Mucosa of rectum (tissue), 2 donors: ENCODE results near the gene IMMP2L.
"Not testable (repeated sequence)": the region's sequence is repeated elsewhere in the genome, so short reads cannot be mapped to it uniquely, and the experiment has no call there.

Source experiments
- H3K27ac ChIP-seq, 2 donors: one replicate each; pipeline ENCODE4 v1.7.0; 2013; ENCODE audit warnings: inconsistent platforms in 2 of 2, low read depth in 2 of 2, low read length in 2 of 2
- H3K27me3 ChIP-seq, 2 donors: one replicate each; pipeline ENCODE4 v1.7.0; 2013; ENCODE audit warnings: low read length in 2 of 2; ENCODE audit not compliant: control insufficient read depth in 2 of 2, insufficient read depth in 2 of 2
- H3K36me3 ChIP-seq, 2 donors: one replicate each; pipeline ENCODE4 v1.7.0; 2013; ENCODE audit warnings: low read length in 2 of 2; ENCODE audit not compliant: control insufficient read depth in 2 of 2, insufficient read depth in 2 of 2
- H3K4me1 ChIP-seq, 2 donors: one replicate each; pipeline ENCODE4 v1.7.0; 2013; ENCODE audit warnings: low read length in 2 of 2, mild to moderate bottlenecking in 1 of 2; ENCODE audit not compliant: control insufficient read depth in 2 of 2, insufficient read depth in 2 of 2
- H3K4me3 ChIP-seq, 2 donors: one replicate each; pipeline ENCODE4 v1.7.0; 2013; ENCODE audit warnings: low read length in 2 of 2
- H3K9ac ChIP-seq, 2 donors: one replicate each; pipeline ENCODE4 v1.7.0; 2013; ENCODE audit warnings: low read length in 2 of 2, low read depth in 1 of 2, mild to moderate bottlenecking in 1 of 2
- H3K9me3 ChIP-seq, 2 donors: one replicate each; pipeline ENCODE4 v1.7.0; 2013; ENCODE audit warnings: low read length in 2 of 2; ENCODE audit not compliant: control insufficient read depth in 2 of 2
- donor health status: healthy.
- donor health status: Normal muscosa, but diverticular disease.

The IMMP2L gene

DNA sequence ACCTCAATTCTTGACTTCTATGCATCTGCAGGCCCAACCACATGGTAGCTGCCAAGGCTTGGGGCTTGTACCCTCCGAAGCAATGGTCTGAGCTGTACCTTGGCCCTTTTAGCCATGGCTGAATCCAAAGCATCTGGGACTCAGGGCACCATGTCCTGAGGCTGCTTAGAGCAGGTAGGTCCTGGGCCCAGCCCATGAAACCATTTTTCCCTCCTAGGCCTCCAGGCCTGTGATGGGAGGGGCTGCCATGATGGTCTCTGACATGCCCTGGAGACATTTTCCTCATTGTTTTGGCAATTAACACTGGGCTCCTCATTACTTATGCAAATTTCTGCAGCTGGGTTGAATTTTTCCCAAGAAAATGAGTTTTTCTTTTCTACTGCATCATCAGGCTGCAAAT lies 889.1 kb downstream of the IMMP2L start:
- peaks cover 0 to 3% of the 10 kb centered on the region in 2 donors for H3K9me3 ChIP-seq

DNA sequence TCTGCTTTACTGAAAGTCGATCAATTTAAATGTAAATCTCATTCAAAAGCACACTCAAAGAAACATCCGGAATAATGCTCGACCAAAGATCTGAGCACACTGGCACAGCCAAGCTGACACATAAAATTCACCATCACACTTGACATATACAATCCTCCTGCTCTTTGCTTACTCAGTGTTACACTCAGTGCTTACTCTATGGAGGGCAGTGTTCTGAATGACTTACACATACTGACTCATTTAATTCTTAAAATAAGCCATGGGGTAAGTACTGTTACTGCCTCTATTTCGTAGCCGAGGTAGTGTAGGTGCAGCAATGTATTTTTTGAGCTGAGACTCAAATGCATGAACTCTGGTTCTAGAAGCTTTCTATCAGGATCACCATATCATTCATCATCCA lies 892.9 kb downstream of the IMMP2L start:
- H3K27ac ChIP-seq, result no peak overlapping the region
- H3K9me3 ChIP-seq, result peaks cover 0 to 3% of the 10 kb centered on the region in 2 donors
- H3K4me3 ChIP-seq, result no peak overlapping the region
- no peaks in the 10 kb centered on the region for H3K27me3 ChIP-seq
- no peaks in the 10 kb centered on the region for H3K4me1 ChIP-seq
- no peaks in the 10 kb centered on the region for H3K36me3 ChIP-seq
- no peak overlapping the region for H3K9ac ChIP-seq

More for the DNA sequence above, 889.1 kb downstream of the IMMP2L start:
- no peak overlapping the region for H3K9ac ChIP-seq
- H3K4me3 ChIP-seq, result no peak overlapping the region
- H3K27me3 ChIP-seq, result no peaks in the 10 kb centered on the region
- H3K27ac ChIP-seq, result no peak overlapping the region
- H3K36me3 ChIP-seq, result no peaks in the 10 kb centered on the region
- H3K4me1 ChIP-seq, result no peaks in the 10 kb centered on the region

DNA sequence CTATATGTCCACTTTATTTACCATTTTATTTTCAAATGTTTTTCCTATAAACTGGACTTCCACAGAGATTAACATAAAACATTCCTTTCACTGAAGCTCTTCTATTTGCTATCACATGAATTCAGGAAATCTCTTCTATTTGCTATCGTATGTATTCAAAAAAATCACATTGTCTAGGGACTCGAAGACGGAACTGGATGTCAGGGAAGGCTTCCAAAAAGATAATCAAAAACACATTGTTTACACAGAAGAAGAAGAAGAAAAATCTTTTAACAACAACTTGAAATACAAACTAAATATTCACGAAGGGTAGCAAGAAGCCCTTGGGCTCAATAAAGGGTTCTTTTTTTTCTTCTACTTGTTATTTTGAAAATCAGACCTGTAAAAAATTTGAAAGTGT lies 897.5 kb downstream of the IMMP2L start:
- Histone ChIP-seq H3K27ac (no peak overlapping the region), H3K9ac (no peak overlapping the region), H3K4me3 (no peak overlapping the region), H3K27me3 (no peaks in the 10 kb centered on the region), H3K4me1 (no peaks in the 10 kb centered on the region), H3K36me3 (no peaks in the 10 kb centered on the region), H3K9me3 (peaks cover 0 to 4% of the 10 kb centered on the region in 2 donors)

DNA sequence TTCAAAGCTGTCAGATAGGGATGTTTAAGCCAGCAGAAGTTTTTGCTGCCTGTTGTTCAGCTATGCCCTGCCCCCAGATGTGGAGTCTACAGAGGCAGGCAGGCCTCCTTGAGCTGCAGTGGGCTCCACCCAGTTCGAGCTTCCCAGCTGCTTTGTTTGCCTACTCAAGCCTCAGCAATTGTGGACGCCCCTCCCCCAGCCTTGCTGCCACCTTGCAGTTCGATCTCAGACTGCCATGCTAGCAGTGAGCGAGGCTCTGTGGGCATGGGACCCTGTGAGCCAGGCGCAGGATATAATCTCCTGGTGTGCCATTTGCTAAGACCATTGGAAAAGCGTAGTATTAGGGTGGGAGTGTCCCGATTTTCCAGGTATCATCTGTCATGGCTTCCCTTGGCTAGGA lies 901.7 kb downstream of the IMMP2L start:
- not testable (repeated sequence) for H3K4me3 ChIP-seq, H3K9ac ChIP-seq, H3K27ac ChIP-seq, H3K4me1 ChIP-seq, H3K36me3 ChIP-seq, H3K27me3 ChIP-seq, H3K9me3 ChIP-seq

DNA sequence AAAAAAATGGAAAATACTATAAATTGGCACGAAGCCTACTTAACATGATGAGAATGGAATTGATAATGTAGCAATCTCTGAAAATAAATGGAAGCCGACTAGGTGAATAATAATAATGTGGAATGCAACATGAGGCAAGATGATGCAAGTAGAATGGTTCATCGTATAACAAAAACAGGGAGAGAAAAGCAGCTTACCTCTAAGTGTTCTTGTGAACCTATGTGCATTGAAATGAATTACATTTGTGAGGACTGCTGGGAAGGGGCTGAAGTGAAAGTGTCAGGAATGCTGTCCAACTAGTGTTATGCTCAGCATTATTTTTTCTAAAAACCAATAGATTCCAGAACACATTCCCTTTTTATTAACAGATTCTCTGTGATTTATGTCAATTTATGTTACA lies 912.0 kb downstream of the IMMP2L start:
- Histone ChIP-seq H3K9ac (no peak overlapping the region), H3K36me3 (no peaks in the 10 kb centered on the region), H3K4me3 (no peak overlapping the region), H3K9me3 (no peaks in the 10 kb centered on the region), H3K4me1 (no peaks in the 10 kb centered on the region), H3K27me3 (no peaks in the 10 kb centered on the region), H3K27ac (no peak overlapping the region)

DNA sequence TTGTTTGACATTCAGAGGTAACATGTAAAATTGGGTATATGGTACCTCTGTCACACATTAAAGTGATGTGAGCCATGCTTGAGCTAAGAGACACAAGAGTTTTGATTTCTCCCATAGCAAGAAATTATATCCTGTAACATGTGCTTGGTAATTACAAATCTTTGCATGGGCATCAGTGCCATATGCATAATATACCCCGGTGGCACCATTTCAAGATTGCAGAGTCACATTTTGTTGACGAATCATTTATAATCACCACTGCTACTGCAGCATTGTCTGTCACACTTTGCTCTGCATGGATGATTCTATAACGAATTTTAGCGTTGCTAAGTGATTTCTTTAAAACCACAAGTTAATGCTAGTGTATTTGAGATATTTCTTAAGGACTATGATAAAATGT lies 915.0 kb downstream of the IMMP2L start:
- Histone ChIP-seq H3K27ac (no peak overlapping the region), H3K9me3 (no peaks in the 10 kb centered on the region), H3K4me3 (no peak overlapping the region), H3K9ac (no peak overlapping the region), H3K36me3 (no peaks in the 10 kb centered on the region), H3K27me3 (no peaks in the 10 kb centered on the region), H3K4me1 (no peaks in the 10 kb centered on the region)

DNA sequence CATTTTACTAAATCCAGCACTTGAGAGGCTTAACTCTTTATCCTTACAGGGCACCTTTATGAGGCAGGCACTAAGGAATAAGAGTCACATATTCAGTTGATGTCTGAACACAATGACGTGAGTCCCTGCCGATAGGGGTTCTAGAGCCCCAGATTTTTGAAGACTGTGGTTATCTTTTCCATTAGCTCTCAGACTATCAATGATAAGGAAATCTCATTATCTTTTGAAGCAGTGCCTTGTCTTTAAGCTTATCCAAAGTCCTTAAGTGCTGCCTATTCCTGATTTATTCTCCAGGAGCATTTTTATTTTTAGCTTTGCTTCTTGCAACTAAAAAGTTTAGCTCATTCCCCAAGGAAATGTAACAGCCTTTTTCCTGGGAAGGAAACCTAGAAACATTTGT lies 915.5 kb downstream of the IMMP2L start:
- H3K27ac ChIP-seq, result no peak overlapping the region
- H3K9ac ChIP-seq, result no peak overlapping the region
- H3K4me1 ChIP-seq, result no peaks in the 10 kb centered on the region
- H3K27me3 ChIP-seq, result no peaks in the 10 kb centered on the region
- H3K9me3 ChIP-seq, result no peaks in the 10 kb centered on the region
- H3K4me3 ChIP-seq, result no peak overlapping the region
- H3K36me3 ChIP-seq, result no peaks in the 10 kb centered on the region

- Histone ChIP-seq H3K36me3 (no peaks in the 10 kb centered on the region), H3K4me1 (peaks cover 0 to 3% of the 10 kb centered on the region in 2 donors), H3K27me3 (no peaks in the 10 kb centered on the region), H3K9ac (no peak overlapping the region), H3K27ac (no peak overlapping the region), H3K9me3 (no peaks in the 10 kb centered on the region), H3K4me3 (no peak overlapping the region)
These were observed 916.7 kb downstream of the IMMP2L start for GRCh38 chr7:110645616-110646015.

DNA sequence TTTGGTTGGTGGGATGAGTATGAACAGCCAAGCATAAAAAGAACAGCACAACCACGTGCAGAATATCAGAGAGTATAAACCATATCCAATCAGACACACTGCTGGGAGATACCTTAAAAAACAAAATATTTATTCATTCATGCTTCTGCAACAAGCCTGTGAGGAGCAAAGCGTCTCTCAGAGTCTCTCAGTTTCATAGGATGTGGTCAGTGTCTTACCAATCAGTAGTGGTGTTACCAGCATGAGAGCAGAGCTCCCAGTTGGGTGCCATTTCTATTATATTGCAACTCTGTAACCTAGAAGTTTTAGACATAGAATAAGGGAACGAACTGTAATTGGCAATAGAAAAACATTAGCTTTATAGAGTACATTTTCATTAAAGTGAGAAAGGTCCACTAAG lies 917.2 kb downstream of the IMMP2L start:
- H3K9ac ChIP-seq, result no peak overlapping the region
- H3K27ac ChIP-seq, result no peak overlapping the region
- peaks cover 0 to 3% of the 10 kb centered on the region in 2 donors for H3K4me1 ChIP-seq
- no peaks in the 10 kb centered on the region for H3K27me3 ChIP-seq
- H3K36me3 ChIP-seq, result no peaks in the 10 kb centered on the region
- H3K9me3 ChIP-seq, result no peaks in the 10 kb centered on the region
- no peak overlapping the region for H3K4me3 ChIP-seq

DNA sequence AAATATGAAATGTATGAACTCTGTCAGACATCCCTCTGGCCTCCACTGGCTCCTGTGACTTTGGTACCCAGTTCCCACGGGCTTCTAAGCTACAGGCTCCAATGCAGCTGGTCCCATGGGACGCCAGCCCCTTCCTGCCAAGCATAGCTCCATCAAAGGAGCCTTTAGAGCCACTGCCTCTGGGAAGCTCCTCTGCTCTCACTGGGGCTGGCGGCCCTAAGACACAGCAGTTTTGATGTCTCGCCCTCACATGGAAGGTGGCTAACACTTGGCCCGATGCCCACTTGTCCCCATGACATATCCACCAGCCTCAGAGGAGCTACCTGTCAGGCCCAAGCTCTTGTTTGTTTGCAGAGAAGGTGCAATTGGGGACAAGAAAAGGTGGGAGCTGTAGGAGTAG lies 925.0 kb downstream of the IMMP2L start:
- Histone ChIP-seq H3K4me1 (peaks cover 0 to 3% of the 10 kb centered on the region in 2 donors), H3K9me3 (no peaks in the 10 kb centered on the region), H3K4me3 (no peak overlapping the region), H3K9ac (no peak overlapping the region), H3K27ac (no peak overlapping the region), H3K27me3 (no peaks in the 10 kb centered on the region), H3K36me3 (no peaks in the 10 kb centered on the region)

GRCh38 chr7:110633313-110633712 lies 929.0 kb downstream of the IMMP2L start:
- Histone ChIP-seq H3K27me3 (no peaks in the 10 kb centered on the region), H3K27ac (no peak overlapping the region), H3K36me3 (no peaks in the 10 kb centered on the region), H3K9ac (no peak overlapping the region), H3K4me1 (no peaks in the 10 kb centered on the region), H3K9me3 (no peaks in the 10 kb centered on the region), H3K4me3 (no peak overlapping the region)
